GM10847 (cell line): ENCODE results near the gene ARHGAP45.

ENCODE experiments used
- POLR2A ChIP-seq: IDR thresholded peaks from 2 replicates; pipeline ENCODE4 v1.6.1; 2011; ENCODE audit not compliant: insufficient read length; ENCODE audit errors: extremely low read depth

The ARHGAP45 gene

GRCh38 chr19:1084024-1084868, 17.3 kb downstream of the ARHGAP45 start:
- no peak for TF ChIP-seq POLR2A

DNA sequence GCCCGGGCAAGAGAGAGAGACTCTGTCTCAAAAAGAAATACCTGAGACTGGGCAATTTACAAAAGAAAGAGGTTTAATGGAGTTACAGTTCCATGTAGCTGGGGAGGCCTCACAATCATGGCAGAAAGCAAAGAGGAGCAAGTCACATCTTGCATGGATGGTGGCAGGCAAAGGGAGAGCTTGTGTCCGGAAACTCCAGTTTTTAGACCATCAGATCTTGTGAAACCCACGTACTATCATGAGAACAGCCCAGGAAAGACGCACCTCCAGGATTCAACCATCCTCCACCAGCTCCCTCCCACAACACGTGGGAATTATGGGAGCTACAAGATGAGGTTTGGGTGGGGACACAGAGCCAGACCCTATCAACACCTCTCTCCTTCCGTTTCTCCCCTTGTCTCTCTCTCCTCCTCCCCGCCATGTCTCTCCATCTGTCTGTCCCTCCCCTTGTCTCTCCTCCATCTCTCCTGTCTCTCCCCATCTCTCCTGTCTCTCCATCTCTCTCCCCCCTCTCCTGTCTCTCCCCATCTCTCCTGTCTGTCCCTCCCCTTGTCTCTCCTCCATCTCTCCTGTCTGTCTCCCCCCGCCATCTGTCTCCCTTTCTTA, 18.2 kb downstream of the ARHGAP45 start:
- TF ChIP-seq POLR2A: no peak

DNA sequence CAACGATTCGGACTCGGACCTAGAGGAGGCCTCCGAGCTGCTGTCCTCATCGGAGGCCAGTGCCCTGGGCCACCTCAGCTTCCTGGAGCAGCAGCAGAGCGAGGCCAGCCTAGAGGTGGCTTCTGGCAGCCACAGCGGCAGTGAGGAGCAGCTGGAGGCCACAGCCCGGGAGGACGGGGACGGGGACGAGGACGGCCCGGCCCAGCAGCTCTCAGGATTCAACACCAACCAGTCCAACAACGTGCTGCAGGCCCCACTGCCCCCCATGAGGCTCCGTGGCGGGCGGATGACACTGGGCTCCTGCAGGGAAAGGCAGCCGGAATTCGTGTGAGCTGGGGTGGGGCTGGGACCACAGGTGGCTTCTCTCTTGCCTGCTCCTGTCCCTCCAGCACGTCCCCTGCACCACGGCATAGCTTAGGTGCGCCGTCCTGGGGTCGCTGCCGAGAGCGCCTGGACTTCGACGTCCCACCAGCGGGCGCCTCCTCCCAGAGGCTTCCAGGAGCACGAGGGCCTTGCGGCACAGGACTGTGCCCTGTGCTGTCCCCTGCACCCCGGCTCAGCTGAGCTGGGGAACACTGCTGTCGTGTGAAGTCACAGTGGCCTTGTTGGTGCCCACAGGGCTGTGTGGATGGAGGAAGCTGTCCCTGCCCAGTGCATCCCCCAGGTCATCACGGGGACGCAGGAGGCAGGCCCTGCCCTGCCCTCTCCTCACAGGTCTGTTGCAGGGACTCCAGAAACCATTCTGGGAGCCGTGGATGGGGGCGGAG, 18.9 kb downstream of the ARHGAP45 start:
- peak; percentile 7 for TF ChIP-seq POLR2A

DNA sequence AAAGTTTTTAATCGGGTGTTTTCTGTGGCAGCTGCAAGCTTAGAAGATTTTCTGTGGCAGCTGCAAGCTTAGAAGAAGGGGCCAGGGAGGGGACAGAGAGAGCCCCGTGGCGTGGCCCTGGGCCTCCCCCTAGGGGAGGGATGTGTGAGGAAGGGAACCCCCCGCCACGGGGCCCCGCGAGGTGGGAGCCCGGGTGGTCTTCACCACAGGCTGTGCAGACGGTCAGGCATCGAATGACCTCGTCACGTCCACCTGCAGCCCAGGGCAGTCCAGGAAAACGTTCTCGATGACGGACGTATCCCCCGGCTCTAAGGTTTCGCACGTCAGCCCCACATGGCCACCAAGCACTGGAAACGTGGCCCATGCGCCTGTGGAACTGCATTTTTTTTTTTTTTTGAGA, 19.6 kb downstream of the ARHGAP45 start:
- TF ChIP-seq POLR2A: no peak

DNA sequence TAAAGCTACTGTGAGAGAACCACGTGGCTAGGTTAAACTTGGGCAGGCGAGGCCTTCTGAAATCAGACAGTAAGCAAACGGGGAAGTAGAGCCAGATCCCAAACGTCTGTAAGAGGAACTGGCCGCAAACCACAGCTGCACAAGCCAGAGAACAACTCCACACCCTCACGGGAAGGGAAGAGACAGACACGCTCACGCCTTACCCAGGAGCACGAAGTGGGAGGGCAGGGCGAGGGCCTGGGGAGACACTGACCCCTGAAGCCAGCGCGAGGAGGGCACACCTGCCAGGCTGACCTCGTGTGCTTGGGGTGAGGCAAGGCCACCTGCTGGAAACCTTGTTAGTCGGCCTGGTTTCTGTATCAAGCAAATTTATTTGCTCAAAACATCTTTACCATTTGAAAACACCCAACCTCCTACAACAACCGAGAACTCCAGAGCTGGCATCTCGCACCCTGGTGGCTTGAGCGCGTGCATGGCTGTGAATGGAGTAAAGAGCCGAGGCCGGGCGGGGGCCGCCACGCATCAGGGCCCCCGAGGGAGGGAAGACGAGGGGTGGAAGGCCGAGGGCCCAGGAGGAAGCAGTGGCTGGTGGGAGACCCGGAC, 20.9 kb downstream of the ARHGAP45 start:
- TF ChIP-seq POLR2A: peak; percentile 18

- no peak for TF ChIP-seq POLR2A
Measured at GRCh38 chr19:1088416-1089010, 21.5 kb downstream of the ARHGAP45 start.

DNA sequence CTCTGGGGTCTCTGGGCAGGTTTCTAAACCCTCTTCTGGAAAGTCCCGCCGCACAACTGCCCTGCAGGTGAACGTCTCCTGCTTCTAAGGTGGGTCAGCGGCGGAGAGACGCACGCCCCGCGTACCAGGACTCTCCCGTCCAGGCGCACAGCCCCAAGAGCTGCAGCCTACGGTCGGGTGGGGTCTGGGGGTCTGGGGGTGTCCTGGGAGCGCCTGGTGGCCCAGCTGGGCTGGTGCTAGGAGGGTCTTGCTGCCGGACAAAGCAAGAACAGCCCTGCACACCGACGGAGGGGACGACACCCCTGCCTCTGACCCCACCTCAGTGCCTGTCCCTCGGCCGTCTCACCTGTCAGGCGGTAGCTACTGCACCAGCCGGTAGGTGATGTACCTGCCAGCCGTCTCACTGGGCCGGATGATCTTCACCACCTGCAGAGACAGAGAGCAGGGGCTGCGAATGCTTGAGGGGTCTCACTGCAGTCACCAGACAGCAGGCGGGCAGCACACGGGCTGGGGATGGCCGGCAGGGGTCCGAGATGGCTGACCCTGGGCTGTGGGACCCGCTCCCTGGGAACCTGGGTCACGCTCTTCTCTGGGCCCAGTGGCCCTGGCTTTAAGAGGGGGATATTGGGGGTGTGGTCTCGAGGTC, 22.3 kb downstream of the ARHGAP45 start:
- TF ChIP-seq POLR2A: no peak

- TF ChIP-seq POLR2A: no peak
Measured at GRCh38 chr19:1089891-1090290, 22.9 kb downstream of the ARHGAP45 start.

DNA sequence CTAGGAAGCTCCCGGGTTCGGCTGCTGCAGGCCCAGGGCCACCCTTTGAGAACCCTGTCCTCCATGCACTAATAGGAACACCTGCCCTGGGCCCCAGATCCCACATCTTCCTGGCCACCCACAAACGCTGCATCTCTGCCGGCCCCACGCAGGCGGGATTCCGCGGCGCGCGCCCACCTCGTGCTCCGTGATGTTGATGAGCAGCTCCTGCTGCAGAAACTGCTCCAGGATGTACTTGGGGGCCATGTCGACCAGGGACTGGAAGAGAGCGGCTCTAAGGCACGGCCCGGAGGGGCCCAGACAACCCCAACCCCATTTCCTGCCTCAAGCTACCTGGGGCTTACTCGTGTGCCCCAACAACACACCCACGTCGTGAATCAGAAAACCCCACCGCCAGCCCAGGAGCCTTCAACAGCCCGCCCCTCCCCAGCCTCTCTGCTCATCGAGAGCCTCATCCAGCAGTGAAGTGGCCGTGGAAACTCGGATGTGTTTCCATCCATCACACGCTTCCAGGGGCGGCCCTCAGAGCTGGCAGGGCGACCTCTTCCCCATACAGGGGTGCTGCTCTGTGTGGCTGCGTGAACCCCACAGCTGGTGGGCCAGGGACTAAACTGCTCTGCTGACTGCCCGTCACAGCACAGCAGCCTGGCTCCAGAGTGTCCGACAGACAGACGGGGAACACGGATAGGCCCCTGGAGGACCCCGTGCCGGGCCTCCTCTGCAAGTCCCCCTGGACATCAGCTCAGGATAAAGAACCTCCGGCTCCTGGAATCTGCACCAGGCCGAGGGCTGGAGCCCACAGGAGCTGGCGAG, 24.0 kb downstream of the ARHGAP45 start:
- no peak for TF ChIP-seq POLR2A

- no peak for TF ChIP-seq POLR2A
Measured at GRCh38 chr19:1091544-1092175, 24.7 kb downstream of the ARHGAP45 start.

- TF ChIP-seq POLR2A: no peak
Measured at GRCh38 chr19:1093330-1093729, 26.4 kb downstream of the ARHGAP45 start.

GRCh38 chr19:1093811-1094553, 27.0 kb downstream of the ARHGAP45 start:
- TF ChIP-seq POLR2A: no peak

DNA sequence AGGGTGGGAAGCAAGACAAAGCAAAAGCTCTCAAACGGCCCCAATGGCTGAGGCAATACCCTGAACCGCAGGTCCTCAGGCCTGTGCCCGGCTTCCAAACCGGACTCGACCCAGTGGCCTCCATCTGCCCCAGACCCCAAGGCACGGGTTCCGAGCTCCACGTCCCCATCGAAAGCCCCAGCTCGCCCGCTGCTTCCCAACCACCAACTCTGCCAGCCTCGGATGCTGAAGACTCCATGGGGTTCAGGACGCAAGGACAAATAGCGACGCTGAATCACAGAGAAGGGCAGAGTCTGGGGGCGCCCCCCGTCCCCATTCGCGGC, 27.6 kb downstream of the ARHGAP45 start:
- TF ChIP-seq POLR2A: no peak
